Measurements from ENCODE around the gene ODAD4.

The ODAD4 gene

GRCh38 chr17:41942626-41943373, 12.4 kb downstream of the ODAD4 start:
- no peak for DNase-seq

DNA sequence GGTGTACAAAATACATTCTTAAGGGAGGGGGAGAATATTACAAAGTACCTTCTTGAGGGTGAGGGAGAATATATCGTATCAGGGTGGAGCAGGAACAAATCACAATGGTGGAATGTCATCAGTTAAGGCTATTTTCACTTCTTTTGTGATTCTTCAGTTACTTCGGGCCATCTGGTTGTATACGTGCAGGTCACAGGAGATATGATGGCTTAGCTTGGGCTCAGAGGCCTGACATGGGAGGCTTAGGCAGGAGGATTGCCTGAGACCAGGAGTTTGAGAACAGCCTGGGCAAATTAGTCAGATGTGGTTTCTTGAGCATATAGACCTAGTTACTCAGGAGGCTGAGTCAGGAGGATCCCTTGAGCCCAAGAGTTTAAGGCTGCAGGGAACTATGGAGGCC, 13.1 kb downstream of the ODAD4 start:
- DNase-seq: no peak

- DNase-seq: no peak
Observed at GRCh38 chr17:41944943-41945342, 14.5 kb downstream of the ODAD4 start.

- DNase-seq: no peak
Observed at GRCh38 chr17:41948762-41949460, 18.5 kb downstream of the ODAD4 start.

DNA sequence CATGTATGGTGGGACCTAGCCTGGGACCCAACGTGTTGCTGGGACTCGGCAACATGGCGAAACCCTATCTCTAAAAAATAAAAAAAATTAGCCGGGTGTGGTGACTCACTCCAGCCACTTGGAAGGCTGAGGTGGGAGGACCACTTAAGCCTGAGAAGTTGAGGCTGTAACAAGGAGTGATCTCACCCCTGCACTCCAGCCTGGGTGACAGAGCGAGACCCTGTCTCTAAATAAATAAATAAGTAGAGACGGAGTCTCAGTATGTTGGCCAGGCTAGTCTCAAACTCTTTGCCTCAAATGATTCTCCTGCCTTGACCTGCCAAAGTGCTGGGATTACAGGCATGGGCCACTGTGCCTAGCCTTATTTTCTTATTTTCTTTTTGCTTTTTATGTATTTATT, 26.1 kb downstream of the ODAD4 start:
- no peak for DNase-seq

DNA sequence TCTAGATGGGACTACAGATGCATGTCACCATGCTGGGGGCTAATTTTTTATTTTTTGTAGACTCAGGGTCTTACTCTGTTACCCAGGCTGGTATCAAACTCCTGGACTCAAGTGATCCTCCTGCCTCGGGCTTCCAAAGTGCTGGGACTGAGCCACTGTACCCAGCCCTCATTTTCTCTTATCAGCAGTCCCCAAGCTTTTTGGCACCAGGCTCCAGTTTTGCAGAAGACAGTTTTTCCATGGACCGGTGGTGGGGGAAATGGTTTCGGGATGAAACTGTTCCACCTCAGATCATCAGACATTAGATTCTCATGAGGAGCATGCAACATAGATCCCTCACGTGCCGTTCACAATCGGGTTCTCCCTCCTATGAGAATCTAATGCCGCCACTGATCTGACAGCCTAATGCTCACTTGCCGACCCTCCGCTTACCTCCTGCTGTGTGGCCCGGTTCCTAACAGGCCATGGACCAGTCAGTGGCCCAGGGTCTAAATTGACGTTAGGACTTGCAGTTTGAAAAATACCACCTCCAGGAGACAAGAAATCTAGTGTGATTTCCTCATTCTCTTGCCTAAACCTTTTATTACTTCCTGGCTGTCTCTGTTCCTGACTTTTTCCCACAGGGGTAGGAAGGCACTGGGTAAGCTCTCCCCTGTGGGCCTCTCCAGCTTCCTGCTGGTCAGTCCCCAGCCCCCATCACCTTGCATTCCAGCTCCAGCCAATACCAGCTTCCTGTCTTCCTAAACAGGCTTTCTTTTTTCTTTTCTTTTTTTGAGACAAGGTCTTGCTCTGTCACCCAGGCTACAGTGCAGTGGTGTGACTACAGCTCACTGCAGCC, 26.8 kb downstream of the ODAD4 start:
- DNase-seq: no peak

DNA sequence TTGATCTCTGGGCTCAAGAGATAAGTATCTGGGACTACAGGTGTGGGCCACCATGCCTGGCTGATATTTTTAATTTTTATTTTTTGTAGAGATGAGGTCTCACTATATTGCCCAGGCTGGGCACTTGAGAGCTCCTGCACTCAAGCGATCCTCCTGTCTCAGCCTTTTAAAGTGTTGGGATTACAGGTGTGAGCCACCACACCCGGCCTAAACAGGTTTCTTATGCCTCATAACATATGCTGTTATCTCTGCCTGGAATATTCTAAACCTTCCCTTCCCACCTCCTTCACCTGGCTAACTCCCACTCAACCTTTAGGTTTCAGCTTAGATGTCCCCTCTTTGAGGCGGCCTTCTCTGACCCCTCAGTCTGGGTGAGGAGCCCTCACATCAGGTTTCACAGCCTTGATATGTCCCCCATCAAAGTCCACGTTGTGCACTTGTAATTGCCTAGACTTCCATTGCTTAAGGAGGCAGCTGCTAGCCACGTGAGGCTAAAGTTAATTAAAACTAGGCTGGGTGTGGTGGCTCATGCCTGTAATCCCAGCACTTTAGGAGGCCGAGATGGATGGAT, 27.5 kb downstream of the ODAD4 start:
- no peak for DNase-seq

- no peak for DNase-seq
Observed at GRCh38 chr17:41959030-41959335, 28.6 kb downstream of the ODAD4 start.

DNA sequence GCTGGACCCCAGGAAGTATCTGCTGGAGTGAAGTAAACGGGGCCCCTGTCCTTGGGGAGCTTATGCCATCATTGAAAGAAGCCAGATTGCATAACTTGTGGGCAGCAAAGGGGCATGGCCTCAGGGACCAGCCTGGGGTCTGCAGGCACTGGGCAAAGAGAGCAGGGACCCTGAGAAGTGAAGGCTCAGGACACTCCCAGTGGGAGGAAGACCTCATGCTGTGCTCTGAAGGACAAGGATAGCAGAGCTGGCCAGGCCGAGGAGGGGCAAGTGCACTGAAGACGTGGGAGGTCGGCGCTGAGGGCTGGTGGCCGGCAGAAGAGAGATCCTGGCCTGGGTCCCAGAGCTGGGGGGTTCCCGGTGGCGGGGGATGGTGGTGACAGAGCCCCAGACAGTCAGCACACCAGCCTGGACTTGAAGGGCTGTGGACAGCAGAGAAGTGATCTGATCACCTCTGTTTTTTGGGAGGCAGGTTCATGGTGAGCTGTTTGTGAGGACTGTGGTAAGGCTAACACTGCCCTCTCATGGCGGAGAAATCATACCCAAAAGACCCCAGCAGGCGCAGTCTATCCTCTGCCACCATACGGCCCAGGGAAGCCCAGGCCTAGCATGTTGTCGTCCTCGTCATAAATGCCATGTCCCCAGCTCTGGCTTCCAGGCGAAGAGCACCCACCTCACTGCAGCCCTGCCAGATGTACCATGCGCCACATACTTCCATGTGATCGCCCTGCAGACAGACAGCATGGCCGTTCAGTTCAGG, 29.1 kb downstream of the ODAD4 start:
- peak; percentile 73 for DNase-seq

GRCh38 chr17:41962111-41962510, 31.7 kb downstream of the ODAD4 start:
- no peak for DNase-seq

GRCh38 chr17:41962768-41963434, 32.5 kb downstream of the ODAD4 start:
- peak; percentile 78 for DNase-seq

DNA sequence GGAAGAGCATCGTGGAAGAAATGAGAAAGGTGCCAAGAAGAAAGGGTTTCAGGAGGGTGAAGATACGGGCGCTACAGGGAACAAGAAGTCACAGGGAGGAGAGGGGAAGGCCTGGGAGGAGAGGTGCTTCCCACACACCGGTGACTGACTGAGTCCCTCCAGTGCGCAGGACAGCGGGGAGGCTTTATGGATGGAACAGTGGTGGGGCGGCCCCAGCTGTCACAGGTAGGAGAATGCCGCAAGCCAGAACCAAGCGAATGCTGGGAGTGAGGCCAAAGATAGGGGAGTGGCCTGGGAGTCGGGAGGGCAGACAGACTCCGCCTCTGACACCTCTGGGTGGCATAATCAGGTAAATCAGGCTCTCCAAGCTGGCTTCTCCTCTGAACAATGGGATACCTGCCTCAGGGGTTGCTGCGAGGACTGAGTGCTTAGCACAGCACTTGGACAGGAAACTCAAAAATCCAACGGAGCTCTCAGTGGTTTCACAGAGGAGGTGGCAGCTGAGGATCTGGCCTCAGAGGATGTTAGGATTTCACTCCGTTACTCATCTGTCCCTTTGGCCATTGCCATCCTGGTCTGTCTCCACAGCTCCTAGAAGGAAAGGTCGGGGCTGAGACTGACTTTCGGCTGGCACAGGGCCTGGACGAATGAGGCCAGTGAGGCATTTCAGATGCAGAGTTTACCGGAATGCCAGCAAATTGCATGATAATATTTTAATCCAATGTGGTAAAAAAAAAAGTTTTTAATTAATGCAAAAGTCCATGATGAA, 35.5 kb downstream of the ODAD4 start:
- DNase-seq: peak; percentile 46

DNA sequence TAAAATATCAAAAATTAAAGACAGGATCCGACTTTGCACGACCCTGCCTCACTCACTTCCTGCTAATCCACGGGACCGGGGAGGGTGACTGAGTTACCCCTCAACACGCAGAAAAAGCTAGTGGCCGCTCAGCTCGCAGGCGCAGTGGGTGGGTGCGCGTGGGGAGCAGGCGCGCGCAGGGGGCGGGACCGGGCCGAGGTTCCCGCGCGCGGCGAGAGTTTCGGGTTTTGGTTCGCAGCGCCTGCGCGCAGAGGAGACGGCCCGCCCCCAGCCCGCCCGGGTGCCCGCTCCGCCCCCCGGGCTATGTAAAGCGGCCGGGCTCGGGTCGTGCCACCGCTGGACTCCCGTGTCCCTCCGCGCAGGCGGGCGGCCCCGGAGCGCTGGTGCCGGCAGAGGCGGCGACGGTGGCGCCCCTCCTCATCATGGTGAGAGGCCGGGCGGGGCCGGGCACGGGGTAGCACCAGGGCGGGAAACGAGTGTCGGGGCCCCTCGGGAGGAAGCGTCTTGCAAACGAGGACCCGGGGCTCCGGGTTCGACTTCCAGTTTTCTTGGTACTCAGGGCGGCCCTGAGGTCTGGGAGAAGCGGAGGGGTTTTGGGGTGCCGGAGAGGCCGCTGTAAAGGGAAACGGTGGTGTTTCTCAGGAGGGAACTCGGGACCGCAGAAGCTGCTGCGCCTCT, 36.2 kb downstream of the ODAD4 start, which contains the start of gene CNP:
Gene CNP, plus strand, starts transcription at position 333 of the 678 bp plus-strand sequence. Its CDS starts 90 bp downstream, at position 423.
- peak; percentile 63 for DNase-seq

- DNase-seq: no peak
Observed at GRCh38 chr17:41967141-41967920, 36.9 kb downstream of the ODAD4 start.

GRCh38 chr17:41967921-41968578, 37.6 kb downstream of the ODAD4 start:
- DNase-seq: no peak

DNA sequence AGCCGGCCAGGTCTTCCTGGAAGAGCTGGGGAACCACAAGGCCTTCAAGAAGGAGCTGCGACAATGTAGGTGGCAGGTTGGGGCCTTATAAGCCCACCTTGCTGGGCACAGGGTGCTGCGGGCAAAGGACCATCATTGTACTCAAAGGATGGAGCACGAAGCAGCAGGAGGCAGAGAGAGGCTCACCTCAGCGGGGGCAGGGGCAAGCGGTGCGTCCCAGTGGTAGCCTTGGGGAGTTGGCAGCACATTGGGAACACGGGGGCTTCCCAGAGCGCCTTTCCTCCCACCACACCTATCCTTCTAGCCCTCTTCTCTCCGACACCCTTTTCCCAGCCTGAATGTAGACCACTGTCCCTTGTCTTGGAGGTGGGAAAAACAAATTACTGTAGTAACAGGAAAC, 38.3 kb downstream of the ODAD4 start:
- no peak for DNase-seq

DNA sequence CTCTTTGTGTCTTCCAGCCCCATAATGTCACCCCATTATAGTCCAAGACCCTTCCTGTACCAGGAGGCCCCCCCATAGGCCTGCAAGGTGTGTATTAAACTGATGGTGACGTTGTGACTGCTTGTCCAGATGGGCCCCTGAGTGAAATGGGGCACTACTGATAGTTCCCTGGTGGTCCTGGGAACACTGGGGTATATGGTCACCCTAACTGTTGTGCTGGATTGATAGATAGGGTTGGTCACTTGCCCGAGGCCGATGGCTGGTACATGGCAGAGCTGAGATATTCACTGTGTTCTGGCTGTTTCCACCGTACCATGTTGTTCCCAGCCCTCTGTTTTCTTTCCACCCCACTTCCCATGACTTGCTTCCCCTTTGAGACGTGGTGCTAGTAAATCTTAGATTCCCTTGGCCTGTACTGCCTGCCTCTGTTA, 40.5 kb downstream of the ODAD4 start:
- no peak for DNase-seq

DNA sequence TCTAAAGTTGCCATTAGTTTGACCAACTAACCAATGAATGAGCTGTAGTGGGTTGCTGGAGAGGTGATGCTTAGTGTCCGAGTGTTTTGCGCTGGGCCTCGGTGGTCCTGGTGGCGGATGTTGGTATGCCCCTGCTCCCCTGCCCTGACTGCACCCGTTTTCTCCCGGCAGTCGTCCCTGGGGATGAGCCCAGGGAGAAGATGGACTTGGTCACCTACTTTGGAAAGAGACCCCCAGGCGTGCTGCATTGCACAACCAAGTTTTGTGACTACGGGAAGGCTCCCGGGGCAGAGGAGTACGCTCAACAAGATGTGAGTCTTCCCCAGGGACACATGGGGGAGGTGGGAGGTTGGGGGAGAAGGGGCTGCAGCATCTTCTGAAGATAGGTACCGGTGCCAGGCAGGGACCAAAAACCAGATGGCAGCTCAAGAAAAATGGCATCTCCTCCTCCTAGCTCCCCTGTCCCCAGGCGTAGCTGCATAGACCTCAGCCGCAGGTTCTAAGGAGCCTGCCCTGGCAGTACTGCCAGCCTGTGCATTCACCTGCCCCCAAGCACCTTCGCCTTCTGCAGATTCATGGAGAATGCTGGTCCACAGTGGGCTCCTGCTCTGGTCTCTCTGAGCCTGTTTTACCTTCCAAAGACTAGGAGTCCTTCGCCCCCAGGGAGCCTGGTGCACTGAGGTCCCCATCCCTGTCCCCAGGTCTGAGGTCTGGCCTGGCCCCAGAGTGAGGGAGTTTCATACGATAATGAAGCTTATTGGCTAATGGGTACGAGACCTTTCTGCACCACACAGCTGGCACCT, 41.5 kb downstream of the ODAD4 start:
- DNase-seq: no peak

All from NCI-H1694 treated with DMSO at 0.1 percent for 48 hours (cell line).